ENCODE data around the gene SYPL1.

SYPL1 gene

DNA sequence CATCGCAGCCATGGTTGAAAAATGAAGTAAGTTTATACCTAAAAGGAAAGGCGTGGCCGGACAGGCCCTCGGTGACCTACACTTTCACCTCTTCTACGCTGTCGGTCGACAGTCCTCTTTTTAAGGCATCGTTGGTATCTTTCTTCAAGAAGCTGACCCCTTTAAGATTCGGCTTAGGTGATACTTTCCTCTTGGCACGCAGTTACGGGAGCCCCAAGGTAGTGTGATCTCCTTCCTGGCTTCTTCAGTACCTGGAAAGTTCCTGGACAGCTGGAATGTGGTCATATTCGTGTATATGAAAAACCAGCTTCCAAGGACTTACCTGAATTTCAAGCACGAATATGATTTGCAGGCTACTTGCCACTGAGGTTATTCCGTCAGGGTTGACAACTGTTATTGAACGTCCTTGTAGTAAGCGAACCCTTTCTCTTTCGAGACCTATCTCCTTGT, 885 bp upstream of the SYPL1 start:
- TF ChIP-seq, protein P1, sequence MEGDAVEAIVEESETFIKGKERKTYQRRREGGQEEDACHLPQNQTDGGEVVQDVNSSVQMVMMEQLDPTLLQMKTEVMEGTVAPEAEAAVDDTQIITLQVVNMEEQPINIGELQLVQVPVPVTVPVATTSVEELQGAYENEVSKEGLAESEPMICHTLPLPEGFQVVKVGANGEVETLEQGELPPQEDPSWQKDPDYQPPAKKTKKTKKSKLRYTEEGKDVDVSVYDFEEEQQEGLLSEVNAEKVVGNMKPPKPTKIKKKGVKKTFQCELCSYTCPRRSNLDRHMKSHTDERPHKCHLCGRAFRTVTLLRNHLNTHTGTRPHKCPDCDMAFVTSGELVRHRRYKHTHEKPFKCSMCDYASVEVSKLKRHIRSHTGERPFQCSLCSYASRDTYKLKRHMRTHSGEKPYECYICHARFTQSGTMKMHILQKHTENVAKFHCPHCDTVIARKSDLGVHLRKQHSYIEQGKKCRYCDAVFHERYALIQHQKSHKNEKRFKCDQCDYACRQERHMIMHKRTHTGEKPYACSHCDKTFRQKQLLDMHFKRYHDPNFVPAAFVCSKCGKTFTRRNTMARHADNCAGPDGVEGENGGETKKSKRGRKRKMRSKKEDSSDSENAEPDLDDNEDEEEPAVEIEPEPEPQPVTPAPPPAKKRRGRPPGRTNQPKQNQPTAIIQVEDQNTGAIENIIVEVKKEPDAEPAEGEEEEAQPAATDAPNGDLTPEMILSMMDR (IDR thresholded peaks at IDR 0.05; ENCODE audit: borderline replicate concordance, insufficient read depth, low read depth, low read length) = no peak
- H3K4me3 ChIP-seq (ENCODE audit: low read depth, low read length) = no peak overlapping the region

DNA sequence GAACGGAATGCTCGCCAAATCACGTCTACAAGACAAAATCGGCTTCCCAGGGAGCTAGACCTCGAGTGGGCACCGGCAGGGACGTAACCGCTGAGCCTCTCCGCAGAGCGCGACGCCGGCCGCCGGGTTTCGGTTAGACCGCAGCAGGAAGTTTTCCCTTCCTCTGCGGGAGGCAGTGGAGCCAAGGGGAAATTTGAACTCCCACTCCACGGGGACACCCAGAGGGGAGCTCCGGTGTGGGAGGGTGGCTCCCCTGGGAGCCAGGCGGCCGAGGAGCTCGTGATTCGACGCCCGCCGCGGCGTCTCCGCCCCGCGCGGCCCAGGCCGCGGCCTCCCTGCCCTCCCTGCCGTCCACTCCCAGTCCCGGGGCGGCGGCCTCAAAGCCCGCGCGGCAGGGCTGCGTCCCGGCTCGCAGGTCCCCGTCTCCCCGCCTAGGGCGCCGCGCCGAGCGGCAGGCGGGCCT, 426 bp downstream of the SYPL1 start:
- TF ChIP-seq, protein P1 (IDR thresholded peaks at IDR 0.05; ENCODE audit: borderline replicate concordance, insufficient read depth, low read depth, low read length) = no peak
- peak overlapping the region; percentile 94 for H3K4me3 ChIP-seq (ENCODE audit: low read depth, low read length)

DNA sequence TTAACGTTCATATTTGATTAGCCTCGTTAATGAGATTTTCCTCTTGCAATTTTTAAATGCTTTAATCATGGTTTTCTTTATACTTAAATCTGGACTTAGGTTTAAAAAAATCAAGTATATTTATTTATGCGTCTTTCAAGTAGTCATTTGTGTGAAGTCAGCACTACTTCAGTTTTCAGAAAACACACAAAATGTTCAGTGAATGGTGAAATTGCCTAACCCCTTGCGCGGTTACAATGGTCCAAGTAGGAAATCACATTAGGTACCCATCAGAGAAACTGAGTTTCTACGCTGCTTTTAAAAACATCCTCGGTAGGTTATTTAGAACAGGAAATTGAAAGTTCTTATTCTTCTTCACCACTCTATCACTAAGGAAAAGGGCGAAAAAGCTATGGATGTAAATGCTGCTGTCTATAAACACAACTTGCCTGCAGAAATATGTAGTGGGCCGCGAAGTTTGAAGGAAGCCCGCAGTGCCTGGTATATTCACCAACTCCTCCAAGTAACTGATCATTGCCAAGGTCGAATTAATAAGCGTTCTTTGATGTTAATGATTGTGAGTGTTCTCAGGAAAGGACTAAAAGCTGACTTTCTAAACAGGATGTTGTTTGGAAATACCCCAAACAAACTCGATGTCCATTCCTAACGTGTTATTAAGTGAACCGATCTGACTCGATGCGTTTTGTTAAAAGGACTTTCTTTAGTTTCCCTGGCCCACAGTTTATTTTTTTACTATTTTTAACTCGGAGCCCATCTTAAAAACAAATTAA, 1.0 kb downstream of the SYPL1 start:
- TF ChIP-seq, protein P1 (IDR thresholded peaks at IDR 0.05; ENCODE audit: borderline replicate concordance, insufficient read depth, low read depth, low read length) = no peak

DNA sequence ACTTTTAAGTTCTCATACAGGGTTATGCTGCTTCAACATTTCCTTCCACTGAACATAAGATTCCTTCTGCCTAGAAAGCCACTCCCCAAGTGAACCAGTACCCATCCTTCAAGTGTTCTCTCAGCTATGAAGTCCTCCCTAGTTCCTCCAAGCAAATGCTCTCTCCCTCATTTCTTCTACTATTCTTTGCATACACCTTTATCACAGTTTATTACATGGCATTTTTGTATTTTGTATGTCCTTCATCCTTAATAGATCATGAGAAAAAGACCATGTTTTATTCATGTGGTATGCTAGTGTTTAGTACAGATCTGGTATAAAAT, 1.9 kb downstream of the SYPL1 start:
- TF ChIP-seq, protein P1 (IDR thresholded peaks at IDR 0.05; ENCODE audit: borderline replicate concordance, insufficient read depth, low read depth, low read length) = no peak
- peak overlapping the region; percentile 12 for H3K4me3 ChIP-seq (ENCODE audit: low read depth, low read length)

More for the DNA sequence above, 1.0 kb downstream of the SYPL1 start:
- H3K4me3 ChIP-seq (ENCODE audit: low read depth, low read length) = peak overlapping the region; percentile 94

DNA sequence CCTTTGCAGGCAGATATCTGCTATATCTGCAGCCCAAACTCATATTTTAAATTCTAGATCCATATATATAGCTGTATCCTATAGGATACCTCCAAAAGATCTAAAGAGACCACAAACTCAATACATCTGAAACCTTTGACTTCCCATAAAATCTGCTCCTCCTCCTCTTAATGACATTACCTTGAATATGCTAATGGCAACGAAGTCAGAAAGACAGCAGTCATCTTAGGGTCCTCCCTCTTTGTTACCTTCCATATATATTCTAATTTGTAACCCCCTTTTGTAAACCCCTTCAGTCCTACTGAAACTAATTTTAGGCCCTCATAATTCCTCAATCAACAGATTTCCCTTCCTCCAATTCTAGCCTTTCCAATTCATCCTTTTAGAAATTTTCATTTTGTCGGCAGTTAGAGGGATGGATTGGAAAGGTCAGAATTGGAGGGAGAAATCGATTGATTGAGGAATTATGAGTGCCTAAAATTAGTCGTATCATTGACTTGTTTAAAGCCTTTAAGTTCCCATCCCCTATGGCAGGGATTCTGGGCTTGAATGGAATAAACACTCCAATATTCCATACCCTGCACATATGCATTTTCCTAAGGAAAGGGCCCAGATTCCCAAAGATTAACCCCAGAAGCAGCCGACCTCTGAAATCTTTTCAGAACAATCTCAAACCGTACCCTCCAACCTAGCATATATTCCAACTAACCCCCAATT, 2.4 kb downstream of the SYPL1 start:
- TF ChIP-seq, protein P1 (IDR thresholded peaks at IDR 0.05; ENCODE audit: borderline replicate concordance, insufficient read depth, low read depth, low read length) = no peak
- H3K4me3 ChIP-seq (ENCODE audit: low read depth, low read length) = peak overlapping the region; percentile 12

DNA sequence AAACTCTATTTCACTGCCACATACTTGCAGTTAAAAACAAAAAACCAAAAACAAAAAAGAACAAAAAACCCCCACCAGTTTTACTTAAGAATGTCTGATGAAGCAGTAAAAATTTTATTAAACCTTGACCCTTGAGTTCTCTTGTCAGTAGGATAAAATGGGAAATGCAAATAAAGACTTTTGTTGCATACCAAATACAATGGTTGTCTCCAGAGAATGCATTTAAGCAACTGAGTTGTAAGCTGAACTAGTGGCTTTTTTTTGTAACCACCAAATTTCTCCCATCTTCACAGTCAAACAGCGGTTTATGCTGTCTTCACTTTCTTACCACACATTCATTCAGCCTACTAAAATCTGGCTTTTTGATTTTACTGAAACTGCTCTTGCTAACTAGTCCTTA, 3.1 kb downstream of the SYPL1 start:
- H3K4me3 ChIP-seq (ENCODE audit: low read depth, low read length) = peak overlapping the region; percentile 17

More for the DNA sequence above, 3.1 kb downstream of the SYPL1 start:
- TF ChIP-seq, protein P1 (IDR thresholded peaks at IDR 0.05; ENCODE audit: borderline replicate concordance, insufficient read depth, low read depth, low read length) = no peak

Data from GM12875 (cell line).